Measurements from ENCODE around the gene WNT9B. TPM values are rescaled to one million over a fixed set of nuclear protein-coding genes. Genes with fewer than 3 reads are reported as not detected.

WNT9B gene
- total RNA-seq, 1 experiment from 2014 or later = 0.70 TPM

DNA sequence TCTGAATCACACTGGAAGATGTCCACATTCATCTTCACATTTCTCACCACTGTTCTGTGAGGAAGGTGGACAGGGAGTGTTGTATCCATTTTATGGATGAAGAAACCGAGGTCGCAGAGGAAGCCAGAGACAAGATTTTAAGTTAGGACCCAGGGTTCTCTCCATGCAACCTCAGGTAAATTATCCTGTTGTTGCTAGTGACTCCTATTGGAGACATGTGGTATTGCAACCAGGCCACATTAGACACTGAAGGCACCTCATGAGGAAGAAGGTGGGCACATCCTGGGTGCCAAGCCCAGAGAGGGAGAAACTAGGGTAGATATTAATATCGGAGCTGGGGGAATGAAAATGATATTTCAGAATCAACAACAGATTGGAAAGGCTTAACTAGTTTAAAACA is 8.5 kb upstream of the WNT9B start:
- Histone ChIP-seq H2BK15ac (ENCODE audit: low read depth, low read length) (no peak overlapping the region), H2AFZ (ENCODE audit: low read length) (no peak overlapping the region), H3K4me1 (ENCODE audit: insufficient read depth, low read length) (no peaks in the 10 kb centered on the region), H3K79me1 (ENCODE audit: insufficient read depth, low read depth, low read length, poor library complexity, severe bottlenecking) (no peaks in the 10 kb centered on the region), H2BK20ac (ENCODE audit: low read depth, low read length, poor library complexity, severe bottlenecking) (no peak overlapping the region), H3K23ac (ENCODE audit: insufficient read length, low read depth, low read length) (no peak overlapping the region), H3K4me2 (ENCODE audit: insufficient read depth, insufficient read length, low read length) (no peak overlapping the region), H3T11ph (ENCODE audit: low read length) (no peak overlapping the region), H2BK120ac (ENCODE audit: low read depth, low read length, poor library complexity, severe bottlenecking) (no peak overlapping the region), H3K4ac (ENCODE audit: low read depth, low read length) (no peak overlapping the region), H4K91ac (ENCODE audit: insufficient read length, low read depth, low read length) (no peak overlapping the region), H3K56ac (ENCODE audit: insufficient read length, low read depth, low read length) (no peak overlapping the region), H3K79me2 (ENCODE audit: insufficient read depth, low read length) (no peaks in the 10 kb centered on the region), H2BK5ac (ENCODE audit: insufficient read length, low read length) (no peak overlapping the region), H3K27ac (ENCODE audit: insufficient read length, low read depth, low read length) (no peak overlapping the region), H3K9ac (ENCODE audit: extremely low read depth, insufficient read length, low read length) (no peak overlapping the region), H4K8ac (replicated peaks; ENCODE audit: insufficient read length, low read depth, low read length) (no peak overlapping the region), H4K20me1 (ENCODE audit: control insufficient read depth, insufficient read depth, insufficient read length) (no peaks in the 10 kb centered on the region), H2BK12ac (ENCODE audit: insufficient read length, low read depth, low read length) (no peak overlapping the region), H3K27me3 (ENCODE audit: insufficient read depth, low read length) (peaks cover 9% of the 10 kb centered on the region), H3K9me3 (ENCODE audit: control insufficient read depth, low read depth, low read length) (no peaks in the 10 kb centered on the region), H3K14ac (ENCODE audit: insufficient read depth, low read length) (no peak overlapping the region), H2AK5ac (ENCODE audit: insufficient read length, low read length) (no peak overlapping the region), H3K23me2 (ENCODE audit: insufficient read length, low read depth, low read length, poor library complexity, severe bottlenecking) (peaks cover 4% of the 10 kb centered on the region), H4K5ac (ENCODE audit: insufficient read length, low read depth, low read length) (no peak overlapping the region), H3K18ac (ENCODE audit: insufficient read length, low read depth, low read length) (no peak overlapping the region)
- H3K4me3 Mint-ChIP-seq = no peak overlapping the region
- WGBS (ENCODE audit: extremely low coverage, insufficient read length, low lambda C conversion rate) = no CpG with 5 or more reads among the region's 3 CpGs
- H3K27ac Mint-ChIP-seq = no peak overlapping the region
- peaks cover 20 to 21% of the 10 kb centered on the region in 2 experiments for H3K9me3 Mint-ChIP-seq
- DNase-seq = no peak
- H3K27me3 Mint-ChIP-seq (ENCODE audit: low read depth) = peaks cover 52% of the 10 kb centered on the region
- TF ChIP-seq, protein P1, sequence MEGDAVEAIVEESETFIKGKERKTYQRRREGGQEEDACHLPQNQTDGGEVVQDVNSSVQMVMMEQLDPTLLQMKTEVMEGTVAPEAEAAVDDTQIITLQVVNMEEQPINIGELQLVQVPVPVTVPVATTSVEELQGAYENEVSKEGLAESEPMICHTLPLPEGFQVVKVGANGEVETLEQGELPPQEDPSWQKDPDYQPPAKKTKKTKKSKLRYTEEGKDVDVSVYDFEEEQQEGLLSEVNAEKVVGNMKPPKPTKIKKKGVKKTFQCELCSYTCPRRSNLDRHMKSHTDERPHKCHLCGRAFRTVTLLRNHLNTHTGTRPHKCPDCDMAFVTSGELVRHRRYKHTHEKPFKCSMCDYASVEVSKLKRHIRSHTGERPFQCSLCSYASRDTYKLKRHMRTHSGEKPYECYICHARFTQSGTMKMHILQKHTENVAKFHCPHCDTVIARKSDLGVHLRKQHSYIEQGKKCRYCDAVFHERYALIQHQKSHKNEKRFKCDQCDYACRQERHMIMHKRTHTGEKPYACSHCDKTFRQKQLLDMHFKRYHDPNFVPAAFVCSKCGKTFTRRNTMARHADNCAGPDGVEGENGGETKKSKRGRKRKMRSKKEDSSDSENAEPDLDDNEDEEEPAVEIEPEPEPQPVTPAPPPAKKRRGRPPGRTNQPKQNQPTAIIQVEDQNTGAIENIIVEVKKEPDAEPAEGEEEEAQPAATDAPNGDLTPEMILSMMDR (conservative IDR thresholded peaks at IDR 0.05) = peak; percentile 74
- H3K36me3 Mint-ChIP-seq (ENCODE audit: insufficient read depth in 1 of 3, low read depth in 3 of 3) = peaks cover 0 to 12% (median 0%) of the 10 kb centered on the region in 3 experiments; a peak in 4 of 7 replicates
- peaks cover 3 to 5% of the 10 kb centered on the region in 2 experiments; a peak in 2 of 4 replicates for H3K4me1 Mint-ChIP-seq
